ENCODE results near the gene CXCL16. TPM values are rescaled to one million over a fixed set of nuclear protein-coding genes. Genes with fewer than 3 reads are reported as not detected.

CXCL16 gene
- total and polyA plus RNA-seq, 2 of the 13 experiments (the other 11 are each of a cell fraction or from before 2014, with no cell fraction given) = 9.4 to 101 TPM

DNA sequence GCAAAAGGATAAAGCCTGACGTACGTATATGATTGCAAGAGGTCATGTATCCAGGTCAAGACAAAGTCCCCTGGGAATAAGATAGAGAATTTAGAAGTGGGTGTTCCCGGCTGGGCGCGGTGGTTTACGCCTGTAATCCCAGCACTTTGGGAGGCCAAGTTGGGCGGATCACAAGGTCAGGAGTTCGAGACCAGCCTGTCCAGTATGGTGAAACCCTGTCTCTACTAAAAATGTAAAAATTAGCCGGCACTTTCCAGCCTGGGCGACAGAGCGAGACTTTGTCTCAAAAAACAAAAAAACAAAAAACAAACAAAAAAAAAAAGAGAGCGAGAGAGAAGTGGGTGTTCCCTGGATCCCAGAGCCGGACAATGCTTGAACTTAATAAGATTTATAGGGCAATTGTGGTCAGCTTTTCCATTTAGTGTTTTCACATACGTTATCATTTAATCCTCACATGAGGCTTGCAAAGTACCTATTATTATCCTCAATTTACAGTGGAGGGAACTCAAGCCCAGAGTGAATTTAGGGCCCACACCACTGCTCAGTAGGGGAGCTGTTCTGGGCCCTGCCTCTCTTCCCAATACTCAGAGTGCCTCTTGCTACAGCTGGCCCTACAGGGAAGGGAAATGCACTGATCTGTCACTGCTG lies 48.6 kb upstream of the CXCL16 start (continued):
- TF ChIP-seq, protein P1, sequence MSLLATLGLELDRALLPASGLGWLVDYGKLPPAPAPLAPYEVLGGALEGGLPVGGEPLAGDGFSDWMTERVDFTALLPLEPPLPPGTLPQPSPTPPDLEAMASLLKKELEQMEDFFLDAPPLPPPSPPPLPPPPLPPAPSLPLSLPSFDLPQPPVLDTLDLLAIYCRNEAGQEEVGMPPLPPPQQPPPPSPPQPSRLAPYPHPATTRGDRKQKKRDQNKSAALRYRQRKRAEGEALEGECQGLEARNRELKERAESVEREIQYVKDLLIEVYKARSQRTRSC (CRISPR knock-in tag; IDR thresholded peaks at IDR 0.05; ENCODE audit: low read depth) = no peak
- TF ChIP-seq ARNT2 (CRISPR knock-in tag; IDR thresholded peaks at IDR 0.05; ENCODE audit: low read depth) (0 out of 2 replicates have a peak, but pooled peaks have one; percentile 6), NR2C2 (CRISPR knock-in tag; IDR thresholded peaks at IDR 0.05; ENCODE audit: borderline replicate concordance) (0 out of 2 replicates have a peak, but pooled peaks have one; percentile 31), NCOR1 (IDR thresholded peaks at IDR 0.05; ENCODE audit: borderline replicate concordance, low read length) (peak; percentile 19), ZNF746 (CRISPR knock-in tag; IDR thresholded peaks at IDR 0.05) (no peak), XBP1 (CRISPR knock-in tag; IDR thresholded peaks at IDR 0.05) (no peak), ZFP41 (CRISPR knock-in tag; IDR thresholded peaks at IDR 0.05; ENCODE audit: borderline replicate concordance) (0 out of 2 replicates have a peak, but pooled peaks have one; percentile 3), ZNF124 (CRISPR knock-in tag; IDR thresholded peaks at IDR 0.05) (0 out of 2 replicates have a peak, but pooled peaks have one; percentile 4), ZNF383 (CRISPR knock-in tag; IDR thresholded peaks at IDR 0.05; ENCODE audit: borderline replicate concordance) (0 out of 2 replicates have a peak, but pooled peaks have one; percentile 16), ZMYM2 (CRISPR knock-in tag; IDR thresholded peaks at IDR 0.05) (peak; percentile 80), ZMYM3 (CRISPR knock-in tag; IDR thresholded peaks at IDR 0.05) (peak; percentile 54), ZNF788 (CRISPR knock-in tag; IDR thresholded peaks at IDR 0.05; ENCODE audit: borderline replicate concordance) (0 out of 2 replicates have a peak, but pooled peaks have one; percentile 5), BRCA1 (CRISPR knock-in tag; IDR thresholded peaks at IDR 0.05) (0 out of 2 replicates have a peak, but pooled peaks have one; percentile 39), ZNF850 (CRISPR knock-in tag; conservative IDR thresholded peaks at IDR 0.05) (no peak), ATF1 (CRISPR knock-in tag; IDR thresholded peaks at IDR 0.05) (peak; percentile 36; the same call in 1 of the 2 replicates), RFXAP (CRISPR knock-in tag; IDR thresholded peaks at IDR 0.05; ENCODE audit: borderline replicate concordance) (0 out of 2 replicates have a peak, but pooled peaks have one; percentile 31), ZNF672 (CRISPR knock-in tag; IDR thresholded peaks at IDR 0.05) (no peak), ARNT (IDR thresholded peaks at IDR 0.05) (no peak), ZBTB7B (CRISPR knock-in tag; IDR thresholded peaks at IDR 0.05) (no peak), SRSF9 (IDR thresholded peaks at IDR 0.05; ENCODE audit: borderline replicate concordance, insufficient read depth, low read depth, low read length, poor library complexity, severe bottlenecking) (no peak), ADNP (CRISPR knock-in tag; IDR thresholded peaks at IDR 0.05) (peak; percentile 80), CREM (IDR thresholded peaks at IDR 0.05) (peak; percentile 58), CREM (CRISPR knock-in tag; IDR thresholded peaks at IDR 0.05) (no peak), NR2F1 (CRISPR knock-in tag; IDR thresholded peaks at IDR 0.05) (peak in 1 of 2 experiments; percentile 55; a peak in 2 of 4 replicates)
- TF ChIP-seq, protein P2, sequence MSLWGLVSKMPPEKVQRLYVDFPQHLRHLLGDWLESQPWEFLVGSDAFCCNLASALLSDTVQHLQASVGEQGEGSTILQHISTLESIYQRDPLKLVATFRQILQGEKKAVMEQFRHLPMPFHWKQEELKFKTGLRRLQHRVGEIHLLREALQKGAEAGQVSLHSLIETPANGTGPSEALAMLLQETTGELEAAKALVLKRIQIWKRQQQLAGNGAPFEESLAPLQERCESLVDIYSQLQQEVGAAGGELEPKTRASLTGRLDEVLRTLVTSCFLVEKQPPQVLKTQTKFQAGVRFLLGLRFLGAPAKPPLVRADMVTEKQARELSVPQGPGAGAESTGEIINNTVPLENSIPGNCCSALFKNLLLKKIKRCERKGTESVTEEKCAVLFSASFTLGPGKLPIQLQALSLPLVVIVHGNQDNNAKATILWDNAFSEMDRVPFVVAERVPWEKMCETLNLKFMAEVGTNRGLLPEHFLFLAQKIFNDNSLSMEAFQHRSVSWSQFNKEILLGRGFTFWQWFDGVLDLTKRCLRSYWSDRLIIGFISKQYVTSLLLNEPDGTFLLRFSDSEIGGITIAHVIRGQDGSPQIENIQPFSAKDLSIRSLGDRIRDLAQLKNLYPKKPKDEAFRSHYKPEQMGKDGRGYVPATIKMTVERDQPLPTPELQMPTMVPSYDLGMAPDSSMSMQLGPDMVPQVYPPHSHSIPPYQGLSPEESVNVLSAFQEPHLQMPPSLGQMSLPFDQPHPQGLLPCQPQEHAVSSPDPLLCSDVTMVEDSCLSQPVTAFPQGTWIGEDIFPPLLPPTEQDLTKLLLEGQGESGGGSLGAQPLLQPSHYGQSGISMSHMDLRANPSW (CRISPR knock-in tag; IDR thresholded peaks at IDR 0.05; ENCODE audit: borderline replicate concordance) = 0 out of 2 replicates have a peak, but pooled peaks have one; percentile 51

Measured in HepG2 (cell line).